ENCODE data around the gene MRPL32. TPM values are rescaled to one million over a fixed set of nuclear protein-coding genes. Genes with fewer than 3 reads are reported as not detected.

The MRPL32 gene
- total RNA-seq, 1 donor: 38.4 TPM

DNA sequence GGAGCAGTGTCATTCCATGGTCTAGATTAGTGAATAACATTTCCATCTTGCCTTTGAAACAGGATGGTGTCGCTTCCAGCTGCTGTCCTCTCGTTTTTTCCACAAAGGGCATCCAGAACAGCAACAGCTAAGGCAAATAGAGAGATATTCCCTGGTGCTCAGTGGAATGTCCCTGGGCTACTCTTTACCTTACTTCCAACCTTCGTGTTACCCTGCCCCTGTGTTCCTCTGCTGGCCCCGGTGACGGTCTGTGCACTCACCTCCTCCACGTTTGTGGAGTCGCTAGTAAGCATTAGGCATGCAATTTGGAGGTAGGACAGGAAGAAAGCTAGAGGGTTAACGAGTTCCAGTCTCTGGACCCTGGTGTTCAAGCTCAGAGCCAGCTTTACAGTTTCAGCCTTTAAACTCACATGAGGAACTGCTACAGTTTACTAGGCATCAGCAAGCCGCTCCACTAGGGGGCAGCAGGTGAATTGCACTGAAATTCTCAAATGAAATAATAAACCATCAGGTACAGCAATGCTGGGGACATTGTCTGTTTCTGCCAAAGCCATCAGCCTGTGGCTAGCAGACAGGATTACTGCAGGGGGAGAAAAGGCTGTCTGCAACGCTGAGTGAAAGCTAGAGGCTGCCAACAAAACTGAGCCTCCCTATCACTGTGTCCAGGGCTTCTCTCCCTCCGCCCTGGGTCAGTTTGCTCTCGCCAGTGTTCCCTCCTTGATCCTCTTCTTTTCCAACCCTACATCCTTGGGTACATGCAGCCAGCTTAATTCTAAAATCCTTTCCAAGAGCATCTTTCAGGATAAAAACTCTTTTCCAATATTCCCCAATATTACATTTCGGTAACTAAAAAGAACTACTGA is 9.0 kb downstream of the MRPL32 start:
- Histone ChIP-seq H3K4me1 (ENCODE audit: insufficient read depth, low read length) (peaks cover 7% of the 10 kb centered on the region), H3K27me3 (ENCODE audit: insufficient read depth, low read length) (no peaks in the 10 kb centered on the region), H3K4me3 (ENCODE audit: low read length) (no peak overlapping the region), H3K9me3 (ENCODE audit: low read depth, low read length) (no peaks in the 10 kb centered on the region)

DNA sequence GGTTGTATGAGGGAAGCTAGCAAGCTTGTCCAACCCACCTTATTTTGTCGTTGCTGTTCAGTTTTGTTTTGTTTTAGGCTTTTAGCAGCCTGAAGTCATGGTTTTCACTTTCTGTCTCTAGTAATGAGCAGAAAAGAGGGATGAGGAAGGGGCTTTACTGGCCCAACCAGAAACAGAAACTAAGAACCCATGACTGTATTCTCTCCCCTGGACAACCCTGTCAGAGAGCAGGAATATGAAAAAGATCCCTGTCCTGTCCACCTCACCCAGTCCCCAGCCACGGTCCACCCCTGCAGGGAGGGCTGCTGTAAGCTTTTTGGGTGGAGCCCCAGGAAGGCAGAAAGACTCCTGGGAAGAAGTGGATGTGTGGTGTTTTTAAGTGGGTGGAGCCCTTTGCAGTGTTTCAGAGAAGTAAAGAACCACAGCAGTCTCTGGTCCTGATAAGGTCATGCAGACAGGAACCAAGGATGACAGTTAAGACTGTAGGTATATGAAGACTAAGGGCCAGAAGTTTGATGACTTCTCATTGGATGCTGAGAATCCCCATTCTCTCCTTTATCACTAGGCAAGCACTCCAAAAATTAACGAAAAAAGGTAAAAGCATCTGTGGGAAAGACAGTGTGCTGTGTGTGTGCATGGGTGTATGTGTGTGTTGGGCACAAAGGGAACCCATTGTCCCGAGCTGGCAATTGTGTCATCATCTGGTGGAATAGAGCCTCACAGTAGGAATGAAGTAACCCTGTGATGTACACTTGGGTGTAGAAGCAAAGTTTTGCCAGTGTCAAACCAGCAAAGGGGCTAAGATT is 13.8 kb downstream of the MRPL32 start:
- no peaks in the 10 kb centered on the region for H3K27me3 ChIP-seq (ENCODE audit: insufficient read depth, low read length)
- no peak overlapping the region for H3K4me3 ChIP-seq (ENCODE audit: low read length)
- no peaks in the 10 kb centered on the region for H3K9me3 ChIP-seq (ENCODE audit: low read depth, low read length)
- peaks cover 10% of the 10 kb centered on the region for H3K4me1 ChIP-seq (ENCODE audit: insufficient read depth, low read length)

DNA sequence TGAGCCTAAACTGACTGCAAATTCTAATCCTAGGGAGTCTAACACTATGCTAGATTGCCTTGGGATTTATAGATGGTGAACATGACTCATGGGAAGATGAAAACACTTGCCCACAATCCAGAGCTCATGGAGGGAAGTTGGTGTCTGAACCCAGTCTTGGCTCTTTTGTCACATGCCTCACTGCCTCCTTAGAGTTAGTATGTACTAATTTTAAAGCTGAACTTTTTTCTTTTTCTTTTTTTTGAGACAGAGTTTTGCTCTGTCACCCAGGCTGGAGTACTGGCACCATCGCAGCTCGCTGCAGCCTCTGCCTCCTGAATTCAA is 14.4 kb downstream of the MRPL32 start:
- no peaks in the 10 kb centered on the region for H3K9me3 ChIP-seq (ENCODE audit: low read depth, low read length)
- H3K4me1 ChIP-seq (ENCODE audit: insufficient read depth, low read length): peaks cover 10% of the 10 kb centered on the region
- no peaks in the 10 kb centered on the region for H3K27me3 ChIP-seq (ENCODE audit: insufficient read depth, low read length)
- H3K4me3 ChIP-seq (ENCODE audit: low read length): no peak overlapping the region

DNA sequence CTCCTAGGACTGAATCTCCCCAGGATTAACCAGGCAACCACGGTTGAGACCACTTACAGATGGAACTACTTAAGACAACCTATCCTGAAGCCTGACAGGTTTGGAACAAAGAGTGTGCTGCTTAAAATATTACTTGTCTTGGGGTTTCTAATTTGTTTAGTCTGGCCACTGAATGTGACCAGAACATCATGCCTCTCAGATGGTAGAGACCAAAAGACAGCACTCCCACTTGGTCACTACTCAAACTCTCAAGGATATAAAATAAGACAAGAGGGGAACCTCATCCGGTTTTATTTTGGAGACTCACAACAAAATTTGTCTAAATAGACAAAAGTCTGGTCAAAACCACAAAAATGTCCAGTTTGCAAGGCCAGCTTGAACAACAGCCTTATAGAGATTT is 15.3 kb downstream of the MRPL32 start:
- Histone ChIP-seq H3K27me3 (ENCODE audit: insufficient read depth, low read length) (no peaks in the 10 kb centered on the region), H3K4me3 (ENCODE audit: low read length) (no peak overlapping the region), H3K9me3 (ENCODE audit: low read depth, low read length) (no peaks in the 10 kb centered on the region), H3K4me1 (ENCODE audit: insufficient read depth, low read length) (peaks cover 10% of the 10 kb centered on the region)

DNA sequence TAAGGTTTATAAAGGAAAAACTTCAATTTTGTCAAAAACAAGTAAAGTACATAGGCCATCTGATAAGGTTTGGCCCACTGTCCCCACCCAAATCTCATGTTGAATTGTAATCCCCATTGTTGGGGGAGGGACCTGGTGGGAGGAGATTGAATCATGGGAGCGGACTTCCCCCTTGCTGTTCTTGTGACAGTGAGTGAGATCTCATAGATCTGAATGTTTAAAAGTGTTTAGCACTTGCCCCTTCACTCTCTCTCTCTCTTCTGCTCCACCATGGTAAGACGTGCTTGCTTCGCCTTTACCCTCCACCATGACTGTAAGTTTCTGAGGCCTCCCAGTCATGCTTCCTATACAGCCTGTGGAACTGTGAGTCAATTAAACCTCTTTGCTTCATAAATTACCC is 18.2 kb downstream of the MRPL32 start:
- no peak overlapping the region for H3K4me3 ChIP-seq (ENCODE audit: low read length)

DNA sequence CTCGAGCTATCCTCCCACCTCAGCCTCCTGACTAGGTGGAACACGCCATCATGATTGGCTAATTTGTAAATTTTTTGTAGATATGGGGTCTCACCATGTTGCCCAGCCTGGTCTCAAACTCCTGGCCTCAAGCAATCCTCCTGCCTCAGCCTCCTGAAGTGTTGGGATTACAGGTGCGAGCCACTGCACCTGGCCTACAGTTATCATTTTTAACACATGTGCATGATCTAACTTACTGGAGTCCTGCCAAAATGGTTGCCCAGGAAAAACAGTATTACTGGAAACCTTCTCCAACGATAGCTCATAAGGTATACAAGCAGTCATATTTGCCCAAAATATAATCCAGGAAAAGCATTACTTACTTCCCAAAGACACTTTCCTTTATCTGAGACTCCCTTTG is 20.2 kb downstream of the MRPL32 start:
- Histone ChIP-seq H3K9me3 (ENCODE audit: low read depth, low read length) (no peaks in the 10 kb centered on the region), H3K27me3 (ENCODE audit: insufficient read depth, low read length) (no peaks in the 10 kb centered on the region), H3K4me1 (ENCODE audit: insufficient read depth, low read length) (no peaks in the 10 kb centered on the region), H3K4me3 (ENCODE audit: low read length) (no peak overlapping the region)

More for the DNA sequence above, 18.2 kb downstream of the MRPL32 start:
- H3K9me3 ChIP-seq (ENCODE audit: low read depth, low read length): no peaks in the 10 kb centered on the region
- H3K27me3 ChIP-seq (ENCODE audit: insufficient read depth, low read length): no peaks in the 10 kb centered on the region
- H3K4me1 ChIP-seq (ENCODE audit: insufficient read depth, low read length): peaks cover 10% of the 10 kb centered on the region

DNA sequence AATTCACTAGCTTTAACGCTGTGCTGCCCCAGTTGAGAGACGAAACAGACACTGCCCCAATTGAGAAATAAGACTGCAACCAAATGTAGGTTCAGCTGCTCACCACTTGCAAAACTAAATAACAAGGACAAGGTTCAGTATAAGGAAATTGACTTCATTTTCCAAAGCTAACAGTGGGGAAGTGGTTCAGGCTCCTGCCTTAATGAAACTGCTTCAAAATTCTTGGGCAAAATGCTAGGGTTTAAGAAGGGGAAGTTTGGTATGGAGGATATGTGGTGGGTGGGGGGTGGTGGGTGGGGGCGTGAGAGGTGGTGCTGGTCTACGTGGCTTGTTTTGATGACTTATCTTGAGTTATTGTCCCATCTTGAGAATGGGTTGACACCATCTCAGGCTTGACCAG is 21.8 kb downstream of the MRPL32 start:
- H3K4me1 ChIP-seq (ENCODE audit: insufficient read depth, low read length): no peaks in the 10 kb centered on the region
- no peak overlapping the region for H3K4me3 ChIP-seq (ENCODE audit: low read length)
- no peaks in the 10 kb centered on the region for H3K9me3 ChIP-seq (ENCODE audit: low read depth, low read length)
- H3K27me3 ChIP-seq (ENCODE audit: insufficient read depth, low read length): no peaks in the 10 kb centered on the region

DNA sequence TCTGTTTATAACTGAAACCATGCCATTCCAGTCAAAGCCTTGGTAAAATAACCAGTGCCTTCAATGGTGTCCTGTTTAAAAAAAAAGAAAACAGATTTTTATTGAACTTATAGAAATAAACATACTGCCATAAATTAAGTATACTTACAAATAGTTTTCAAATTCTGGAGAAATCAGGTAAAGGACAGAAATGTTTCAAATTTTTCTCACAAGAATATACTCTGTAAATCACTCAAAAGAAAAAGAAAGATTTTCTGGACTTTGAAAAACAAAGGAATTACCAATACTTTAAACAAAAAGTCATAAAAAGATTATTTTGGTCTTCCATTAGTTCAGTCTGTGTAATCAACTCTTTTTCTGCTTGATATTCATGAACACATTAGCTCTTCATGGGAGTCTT is 23.9 kb downstream of the MRPL32 start:
- no peaks in the 10 kb centered on the region for H3K4me1 ChIP-seq (ENCODE audit: insufficient read depth, low read length)
- H3K4me3 ChIP-seq (ENCODE audit: low read length): no peak overlapping the region
- no peaks in the 10 kb centered on the region for H3K27me3 ChIP-seq (ENCODE audit: insufficient read depth, low read length)
- H3K9me3 ChIP-seq (ENCODE audit: low read depth, low read length): no peaks in the 10 kb centered on the region

DNA sequence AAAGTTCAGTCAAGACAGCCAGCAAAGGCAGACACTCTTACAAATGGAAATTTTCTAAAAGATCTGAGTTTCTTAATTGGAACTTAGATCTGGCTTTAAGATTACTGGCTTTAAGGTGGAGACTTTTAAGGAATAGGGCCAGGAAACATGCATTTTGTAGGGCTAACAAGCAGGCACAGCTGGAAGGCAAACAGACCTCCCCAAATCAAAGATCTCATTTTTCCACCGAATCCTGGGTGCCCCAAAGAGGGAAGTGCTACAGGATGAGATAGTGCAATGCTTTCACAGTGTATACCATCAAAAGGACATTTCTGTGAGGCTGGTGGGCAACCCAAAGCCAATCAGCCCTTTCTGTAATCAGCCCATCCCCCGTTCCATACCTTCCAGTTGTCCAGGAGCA is 27.4 kb downstream of the MRPL32 start:
- H3K4me1 ChIP-seq (ENCODE audit: insufficient read depth, low read length): no peaks in the 10 kb centered on the region
- H3K4me3 ChIP-seq (ENCODE audit: low read length): no peak overlapping the region
- H3K9me3 ChIP-seq (ENCODE audit: low read depth, low read length): no peaks in the 10 kb centered on the region
- H3K27me3 ChIP-seq (ENCODE audit: insufficient read depth, low read length): no peaks in the 10 kb centered on the region

DNA sequence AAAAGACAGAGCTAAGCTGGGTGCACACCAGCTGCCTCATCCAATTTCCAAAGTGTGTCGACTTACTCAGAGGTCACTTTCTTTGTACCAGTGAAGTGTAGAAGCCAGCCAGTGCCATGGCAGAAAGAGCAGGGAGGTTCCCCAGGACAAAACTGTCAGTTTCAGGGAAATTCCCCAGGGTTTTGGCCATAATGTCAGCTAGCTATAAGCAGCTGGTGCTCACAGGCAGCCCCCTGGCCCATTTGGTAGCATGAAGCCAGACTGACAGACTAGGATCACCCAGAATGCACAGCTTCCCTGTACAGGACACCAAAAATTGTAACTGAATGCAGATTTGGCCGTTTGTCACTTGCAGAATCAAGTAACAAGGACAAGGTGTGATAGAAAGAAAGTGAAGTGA is 28.6 kb downstream of the MRPL32 start:
- H3K9me3 ChIP-seq (ENCODE audit: low read depth, low read length): no peaks in the 10 kb centered on the region
- no peaks in the 10 kb centered on the region for H3K27me3 ChIP-seq (ENCODE audit: insufficient read depth, low read length)
- H3K4me1 ChIP-seq (ENCODE audit: insufficient read depth, low read length): no peaks in the 10 kb centered on the region
- no peak overlapping the region for H3K4me3 ChIP-seq (ENCODE audit: low read length)

DNA sequence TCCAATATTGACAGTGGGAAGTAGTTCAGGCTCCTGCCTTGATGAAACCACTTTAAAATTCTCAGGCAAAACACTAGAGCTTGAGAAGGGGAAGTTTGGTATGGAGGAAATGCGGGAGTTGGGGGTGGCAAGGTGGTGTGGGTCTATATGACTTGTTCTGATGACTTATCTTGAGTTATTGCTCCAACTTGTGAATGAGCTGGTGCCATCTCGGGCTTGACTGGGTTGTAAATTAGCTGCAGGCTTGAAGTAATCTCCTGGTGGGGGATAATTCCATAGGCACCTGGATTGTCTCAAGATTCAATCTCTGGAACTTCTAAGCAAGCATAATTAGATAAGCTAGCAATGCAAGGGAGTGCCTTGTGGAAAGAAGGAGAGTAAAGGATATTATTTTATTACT is 29.0 kb downstream of the MRPL32 start:
- Histone ChIP-seq H3K9me3 (ENCODE audit: low read depth, low read length) (no peaks in the 10 kb centered on the region), H3K4me1 (ENCODE audit: insufficient read depth, low read length) (no peaks in the 10 kb centered on the region), H3K4me3 (ENCODE audit: low read length) (no peak overlapping the region), H3K27me3 (ENCODE audit: insufficient read depth, low read length) (no peaks in the 10 kb centered on the region)

DNA sequence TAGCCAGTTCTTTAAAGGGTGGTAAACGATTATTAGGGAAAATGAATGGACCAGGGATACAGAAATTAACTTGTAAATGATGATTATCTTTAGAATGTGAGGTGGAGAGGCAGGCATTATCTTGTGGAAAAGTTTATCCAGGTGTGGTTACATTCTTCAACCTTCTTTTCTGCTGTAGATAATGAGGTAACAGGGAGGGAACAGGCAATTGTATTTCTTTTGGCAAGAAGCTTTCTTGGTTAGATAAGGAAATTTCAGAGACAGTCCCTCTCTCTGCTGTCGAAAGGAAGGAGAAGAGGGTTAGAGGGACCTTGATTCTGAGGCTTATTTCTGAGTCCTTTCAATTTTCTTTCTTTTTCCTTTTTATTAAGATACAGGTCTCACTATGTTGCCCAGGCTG is 32.1 kb downstream of the MRPL32 start:
- Histone ChIP-seq H3K27me3 (ENCODE audit: insufficient read depth, low read length) (no peaks in the 10 kb centered on the region), H3K9me3 (ENCODE audit: low read depth, low read length) (no peaks in the 10 kb centered on the region)

DNA sequence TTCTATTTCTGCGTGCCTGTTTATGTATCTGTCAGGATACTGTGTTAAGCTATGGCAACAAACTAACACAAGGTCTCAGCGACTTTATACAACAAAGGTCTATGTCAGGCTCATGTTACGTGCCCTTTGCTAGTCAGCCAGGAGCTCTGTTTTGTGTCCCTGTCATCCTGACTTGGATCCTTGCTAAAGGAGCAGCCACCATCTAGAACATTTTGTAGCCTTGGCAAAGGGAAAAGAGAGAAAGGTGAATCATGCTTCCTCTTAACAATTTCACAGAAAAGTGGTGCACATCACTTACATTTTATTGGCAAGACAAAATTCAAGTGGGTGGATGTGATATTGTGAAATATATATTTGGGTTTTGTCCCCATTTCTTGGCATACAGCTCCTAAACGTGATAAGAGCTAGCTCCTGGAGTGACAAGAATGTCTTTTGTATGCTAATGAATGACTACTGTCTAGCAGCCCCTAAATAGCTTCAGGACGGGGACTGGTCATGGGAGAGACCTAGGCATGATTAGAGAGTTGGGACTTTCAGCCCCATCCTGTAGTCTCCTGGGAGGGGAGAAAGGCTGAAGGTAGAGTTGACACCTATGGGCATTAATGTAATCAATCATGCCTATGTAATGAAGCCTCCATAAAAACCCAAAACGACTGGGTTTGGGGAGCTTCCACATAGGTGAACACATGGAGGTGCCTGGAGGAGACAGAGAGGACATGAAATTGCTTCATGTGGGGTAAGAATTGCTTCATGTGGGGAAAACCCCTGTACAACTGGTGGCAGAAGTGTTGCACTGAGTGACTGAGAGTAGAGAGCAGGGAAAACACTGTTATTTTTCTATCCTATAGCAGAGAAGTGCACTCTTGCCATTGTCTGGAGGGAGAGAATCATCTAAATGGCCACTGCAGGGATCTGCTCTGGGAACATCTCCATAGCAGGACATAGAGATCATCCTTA is 33.0 kb downstream of the MRPL32 start:
- Histone ChIP-seq H3K9me3 (ENCODE audit: low read depth, low read length) (no peaks in the 10 kb centered on the region), H3K27me3 (ENCODE audit: insufficient read depth, low read length) (no peaks in the 10 kb centered on the region), H3K4me1 (ENCODE audit: insufficient read depth, low read length) (no peaks in the 10 kb centered on the region), H3K4me3 (ENCODE audit: low read length) (no peak overlapping the region)

More for the DNA sequence above, 32.1 kb downstream of the MRPL32 start:
- Histone ChIP-seq H3K4me3 (ENCODE audit: low read length) (no peak overlapping the region), H3K4me1 (ENCODE audit: insufficient read depth, low read length) (no peaks in the 10 kb centered on the region)

DNA sequence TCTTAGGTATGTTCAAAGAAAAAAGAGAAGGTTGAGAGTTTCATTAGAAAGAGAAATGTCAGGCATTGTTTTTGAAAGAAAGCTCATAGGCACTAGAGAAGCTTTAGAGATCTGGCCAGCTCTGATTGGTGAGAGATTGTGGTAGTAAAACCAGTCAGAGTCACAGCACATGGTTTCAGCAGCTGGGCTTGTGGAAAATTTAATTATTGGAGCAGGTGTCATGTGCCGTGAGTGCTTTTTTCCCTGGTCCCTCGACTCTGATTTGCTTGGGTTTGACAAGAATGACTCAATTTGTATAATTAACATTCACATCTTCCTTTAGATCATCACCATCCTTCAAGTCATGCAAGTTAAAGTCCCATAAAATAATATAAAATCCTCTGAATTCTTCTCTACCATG is 35.2 kb downstream of the MRPL32 start:
- no peaks in the 10 kb centered on the region for H3K27me3 ChIP-seq (ENCODE audit: insufficient read depth, low read length)
- H3K4me1 ChIP-seq (ENCODE audit: insufficient read depth, low read length): no peaks in the 10 kb centered on the region
- H3K9me3 ChIP-seq (ENCODE audit: low read depth, low read length): no peaks in the 10 kb centered on the region
- H3K4me3 ChIP-seq (ENCODE audit: low read length): no peak overlapping the region
